HFF-Myc (cell line): Measurements from ENCODE around the gene BMPR1B.

ENCODE experiments used
- DNase-seq: peaks from one replicate; pipeline ENCODE4 v3.0.0-alpha.2; 2011; ENCODE audit warnings: low read depth; ENCODE audit errors: extremely low read depth
- H3K4me3 ChIP-seq: replicated peaks from 2 replicates; pipeline ENCODE4 v1.5.1; 2011; ENCODE audit warnings: low read depth, mild to moderate bottlenecking, control low read depth, low read length
- CTCF ChIP-seq: IDR thresholded peaks from 2 replicates; pipeline ENCODE4 v1.5.1; 2012; ENCODE audit warnings: mild to moderate bottlenecking, low read depth, low read length, control low read depth; ENCODE audit errors: missing control alignments

The BMPR1B gene

GRCh38 chr4:95158045-95158444, 400.3 kb downstream of the BMPR1B start:
- DNase-seq, result no peak
- no peak for TF ChIP-seq CTCF
- no peak overlapping the region for H3K4me3 ChIP-seq

- no peak overlapping the region for H3K4me3 ChIP-seq
- no peak for TF ChIP-seq CTCF
- DNase-seq, result no peak
Measured at GRCh38 chr4:95158626-95159025, 400.9 kb downstream of the BMPR1B start.

- TF ChIP-seq CTCF, result no peak
- no peak overlapping the region for H3K4me3 ChIP-seq
Measured at GRCh38 chr4:95159384-95159783, 401.6 kb downstream of the BMPR1B start.

GRCh38 chr4:95161781-95162469, 404.2 kb downstream of the BMPR1B start:
- DNase-seq, result no peak
- TF ChIP-seq CTCF, result no peak
- H3K4me3 ChIP-seq, result no peak overlapping the region

More at GRCh38 chr4:95159384-95159783, 401.6 kb downstream of the BMPR1B start:
- DNase-seq, result no peak

GRCh38 chr4:95162867-95163266, 405.1 kb downstream of the BMPR1B start:
- no peak for TF ChIP-seq CTCF
- no peak overlapping the region for H3K4me3 ChIP-seq
- DNase-seq, result no peak

GRCh38 chr4:95165926-95166524, 408.3 kb downstream of the BMPR1B start:
- TF ChIP-seq CTCF, result peak; percentile 44
- DNase-seq, result peak; percentile 29
- no peak overlapping the region for H3K4me3 ChIP-seq

- no peak overlapping the region for H3K4me3 ChIP-seq
- no peak for DNase-seq
- no peak for TF ChIP-seq CTCF
Measured at GRCh38 chr4:95167805-95168204, 410.1 kb downstream of the BMPR1B start.
